ENCODE measurements around the gene ADAMTS16.

The ADAMTS16 gene

DNA sequence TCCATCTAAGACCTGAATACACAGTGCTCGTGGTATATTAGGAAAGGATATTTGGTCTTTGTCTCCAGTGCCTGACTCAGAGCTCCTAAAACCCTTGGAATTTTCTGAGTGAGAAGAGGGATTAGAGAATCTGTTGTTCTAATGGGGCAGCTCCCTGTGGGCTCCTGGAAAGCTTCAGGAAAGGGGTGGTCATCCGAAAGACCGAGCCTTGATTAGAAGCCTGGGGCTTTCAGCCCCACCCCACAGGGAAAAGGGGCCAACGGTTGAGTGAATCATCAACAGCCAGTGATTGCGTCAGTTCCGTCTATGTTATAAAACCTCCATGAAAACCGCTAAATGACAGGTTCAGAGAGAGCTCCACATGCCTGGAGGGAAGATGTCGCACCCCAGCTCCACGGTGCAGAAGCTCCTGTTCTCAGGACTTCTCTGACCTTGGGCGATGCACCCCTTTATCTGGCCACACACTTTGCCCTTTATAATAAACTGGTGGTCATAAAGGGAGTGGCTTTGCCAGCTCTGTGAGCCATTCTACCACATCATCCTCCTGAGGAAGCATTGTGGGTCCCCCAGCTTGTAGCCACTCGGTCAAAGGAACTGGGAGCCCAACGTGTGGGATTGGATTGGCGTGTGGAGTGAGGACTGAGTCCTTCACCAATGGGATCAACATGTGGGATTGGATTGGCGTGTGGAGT, 211.3 kb downstream of the ADAMTS16 start:
- Mint-ChIP-seq H3K36me3 (peaks cover 3% of the 10 kb centered on the region), H3K4me1 (ENCODE audit: low read depth) (peaks cover 13% of the 10 kb centered on the region), H3K4me3 (no peak overlapping the region), H3K27ac (no peak overlapping the region), H3K27me3 (no peaks in the 10 kb centered on the region), H3K9me3 (ENCODE audit: low read depth) (no peaks in the 10 kb centered on the region)

DNA sequence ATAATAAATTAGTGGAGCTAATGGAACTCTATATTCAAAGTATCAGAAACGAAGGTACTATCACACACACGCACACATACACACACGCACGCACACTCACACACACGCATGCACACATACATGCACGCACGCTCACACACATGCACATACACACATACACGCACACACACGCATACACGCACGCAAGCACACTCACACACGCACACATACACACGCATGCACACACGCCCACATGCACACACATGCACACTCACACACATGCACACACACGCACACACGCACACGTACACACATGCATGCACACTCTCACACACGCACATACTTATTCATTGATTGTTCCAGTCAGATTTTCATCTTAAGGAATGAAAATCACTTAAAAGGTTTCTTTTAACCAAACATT, 212.5 kb downstream of the ADAMTS16 start:
- Mint-ChIP-seq H3K27me3 (no peaks in the 10 kb centered on the region), H3K4me3 (no peak overlapping the region), H3K27ac (no peak overlapping the region), H3K4me1 (ENCODE audit: low read depth) (peaks cover 11% of the 10 kb centered on the region), H3K36me3 (peaks cover under 1% of the 10 kb centered on the region), H3K9me3 (ENCODE audit: low read depth) (no peaks in the 10 kb centered on the region)

DNA sequence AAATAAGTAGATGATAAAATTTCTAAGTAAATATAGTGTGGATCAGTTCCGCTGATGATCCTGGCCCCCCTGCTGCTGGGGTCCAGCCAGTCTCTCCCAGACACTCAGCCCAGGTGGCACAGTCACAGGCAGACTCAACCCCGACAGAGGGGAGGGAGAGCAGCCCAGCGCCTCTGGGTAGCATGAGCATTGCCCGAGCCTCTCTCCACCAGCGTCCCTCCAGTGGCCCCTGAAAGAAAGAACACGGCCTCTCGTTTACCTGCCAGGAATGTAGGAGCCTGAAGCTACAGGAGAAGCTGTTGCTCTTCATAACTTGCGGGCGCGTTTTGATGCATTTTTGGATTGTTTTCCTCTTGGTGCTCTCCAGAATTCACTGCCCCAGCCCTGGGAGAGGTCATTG, 213.6 kb downstream of the ADAMTS16 start:
- Mint-ChIP-seq H3K9me3 (ENCODE audit: low read depth) (no peaks in the 10 kb centered on the region), H3K27me3 (no peaks in the 10 kb centered on the region), H3K27ac (no peak overlapping the region), H3K4me3 (no peak overlapping the region), H3K36me3 (no peaks in the 10 kb centered on the region), H3K4me1 (ENCODE audit: low read depth) (peaks cover 4% of the 10 kb centered on the region)

DNA sequence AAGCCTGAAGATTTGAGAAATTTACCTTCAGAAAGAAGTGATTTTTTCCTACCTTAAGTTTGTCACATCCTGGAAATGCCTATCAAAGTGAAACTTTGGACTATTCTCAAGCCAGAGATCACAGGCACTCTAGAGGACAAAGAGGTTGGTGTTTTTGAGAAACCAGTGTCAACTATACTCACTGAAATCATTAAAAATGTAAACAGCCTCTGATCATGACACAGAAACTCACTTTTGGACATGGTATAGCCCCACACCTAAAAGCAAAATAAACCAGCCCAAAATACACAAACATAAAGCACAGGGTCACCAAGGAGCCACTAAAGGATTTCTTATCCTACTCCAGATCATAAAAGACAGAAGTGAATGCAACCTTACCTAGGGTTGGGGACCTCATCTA, 216.6 kb downstream of the ADAMTS16 start:
- H3K27me3 Mint-ChIP-seq: no peaks in the 10 kb centered on the region
- H3K9me3 Mint-ChIP-seq (ENCODE audit: low read depth): no peaks in the 10 kb centered on the region
- no peaks in the 10 kb centered on the region for H3K36me3 Mint-ChIP-seq
- no peak overlapping the region for H3K27ac Mint-ChIP-seq
- H3K4me3 Mint-ChIP-seq: no peak overlapping the region
- no peaks in the 10 kb centered on the region for H3K4me1 Mint-ChIP-seq (ENCODE audit: low read depth)

DNA sequence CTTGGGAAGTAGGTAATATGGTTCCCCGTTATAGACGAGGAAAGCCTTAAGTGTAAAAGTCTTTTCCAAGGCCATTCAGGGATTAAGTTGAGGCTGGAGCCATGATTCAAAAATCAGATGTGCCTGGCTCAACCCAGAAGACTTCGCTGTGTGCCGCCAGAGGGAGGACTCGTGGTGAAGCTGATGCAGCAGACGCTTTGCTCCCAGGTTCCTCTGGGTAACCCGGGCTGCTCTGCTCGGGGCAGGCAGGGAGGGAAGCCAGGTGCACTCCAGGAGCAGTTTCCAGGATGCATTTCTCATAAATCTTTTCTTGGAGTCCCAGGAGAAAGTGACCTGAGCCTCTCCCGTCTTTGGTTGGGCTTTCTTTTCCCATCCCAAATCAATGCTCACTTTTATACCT, 219.5 kb downstream of the ADAMTS16 start:
- Mint-ChIP-seq H3K27ac (no peak overlapping the region), H3K36me3 (no peaks in the 10 kb centered on the region), H3K27me3 (no peaks in the 10 kb centered on the region), H3K4me3 (no peak overlapping the region), H3K9me3 (ENCODE audit: low read depth) (no peaks in the 10 kb centered on the region), H3K4me1 (ENCODE audit: low read depth) (no peaks in the 10 kb centered on the region)

DNA sequence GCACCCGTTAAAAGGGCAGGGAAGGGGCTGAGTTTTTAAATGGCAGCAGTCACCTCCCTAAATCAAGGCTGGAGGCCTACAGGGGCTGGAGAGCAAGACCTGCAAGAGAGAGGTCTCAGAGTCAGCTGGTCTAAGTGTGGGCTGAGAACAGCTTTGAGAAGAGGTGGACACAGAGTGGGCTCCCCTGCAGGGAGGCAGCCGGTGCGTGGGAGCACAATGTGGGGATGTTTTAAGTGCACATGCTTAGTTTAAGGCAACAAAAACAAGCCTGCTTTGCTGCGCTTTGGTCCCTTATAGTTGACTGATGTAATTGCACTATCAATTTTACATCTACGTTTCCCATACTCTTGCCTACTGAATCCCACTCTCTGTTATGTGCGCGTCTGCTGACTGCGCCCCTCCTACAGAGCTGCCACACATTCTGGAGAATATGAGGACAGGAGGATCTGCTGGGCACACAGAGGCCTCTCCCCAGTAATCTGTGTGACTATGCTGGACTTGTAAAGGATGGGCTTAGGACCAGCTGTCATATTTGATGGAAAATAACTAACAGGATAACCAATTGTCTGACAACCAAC, 220.3 kb downstream of the ADAMTS16 start:
- Mint-ChIP-seq H3K27me3 (no peaks in the 10 kb centered on the region), H3K27ac (no peak overlapping the region), H3K9me3 (ENCODE audit: low read depth) (no peaks in the 10 kb centered on the region), H3K36me3 (no peaks in the 10 kb centered on the region), H3K4me3 (no peak overlapping the region), H3K4me1 (ENCODE audit: low read depth) (no peaks in the 10 kb centered on the region)

DNA sequence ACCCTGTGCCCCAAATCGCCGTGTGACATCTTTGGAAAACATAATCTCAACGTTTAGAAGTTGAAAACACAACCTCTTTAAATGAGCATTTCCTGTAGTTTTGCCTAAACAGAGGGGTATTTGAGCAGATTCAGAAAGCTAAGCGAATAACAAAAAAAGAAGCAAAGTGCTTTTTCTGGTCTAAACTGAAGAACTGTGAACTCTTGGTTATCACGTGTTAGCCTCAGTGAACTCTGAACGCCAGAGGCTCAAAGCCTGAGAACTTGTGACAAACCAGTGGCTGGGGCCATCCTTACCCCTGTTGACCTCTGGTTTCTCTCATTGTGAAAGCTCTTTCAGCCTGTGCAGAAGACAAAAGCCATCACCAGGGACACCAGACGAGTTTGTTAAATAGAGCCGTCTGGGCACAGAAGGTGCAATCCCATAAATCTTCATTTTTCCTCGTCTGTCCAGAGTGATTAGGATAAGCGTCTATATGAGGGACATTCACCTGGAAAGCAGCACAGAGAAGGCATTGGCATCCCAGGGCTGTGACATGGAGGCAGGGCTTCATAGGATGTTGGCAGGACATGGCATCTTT, 220.9 kb downstream of the ADAMTS16 start:
- no peaks in the 10 kb centered on the region for H3K9me3 Mint-ChIP-seq (ENCODE audit: low read depth)
- no peak overlapping the region for H3K4me3 Mint-ChIP-seq
- no peaks in the 10 kb centered on the region for H3K4me1 Mint-ChIP-seq (ENCODE audit: low read depth)
- H3K36me3 Mint-ChIP-seq: no peaks in the 10 kb centered on the region
- H3K27ac Mint-ChIP-seq: no peak overlapping the region
- H3K27me3 Mint-ChIP-seq: no peaks in the 10 kb centered on the region

DNA sequence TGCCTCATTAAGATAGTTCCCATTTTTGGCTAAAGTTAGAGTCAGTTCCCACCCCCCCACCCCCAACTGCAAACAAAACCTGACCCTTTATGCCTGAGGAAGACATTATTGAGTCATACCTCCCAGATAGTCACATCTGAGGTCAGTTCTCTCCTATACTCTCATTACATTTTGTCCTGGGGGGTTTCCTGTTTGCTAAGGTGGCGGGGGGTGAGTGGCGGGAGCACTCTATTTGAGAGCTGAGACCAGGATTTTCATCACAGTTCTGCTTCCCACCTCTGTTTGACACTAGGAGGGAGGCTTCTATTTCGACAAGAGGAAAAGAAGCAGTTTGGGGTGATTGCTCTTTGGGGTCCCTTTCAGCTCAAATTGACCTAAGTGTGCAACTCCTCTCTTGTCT, 222.9 kb downstream of the ADAMTS16 start:
- Mint-ChIP-seq H3K4me3 (no peak overlapping the region), H3K9me3 (ENCODE audit: low read depth) (no peaks in the 10 kb centered on the region), H3K27ac (no peak overlapping the region), H3K27me3 (no peaks in the 10 kb centered on the region), H3K4me1 (ENCODE audit: low read depth) (no peaks in the 10 kb centered on the region), H3K36me3 (peaks cover 4% of the 10 kb centered on the region)

DNA sequence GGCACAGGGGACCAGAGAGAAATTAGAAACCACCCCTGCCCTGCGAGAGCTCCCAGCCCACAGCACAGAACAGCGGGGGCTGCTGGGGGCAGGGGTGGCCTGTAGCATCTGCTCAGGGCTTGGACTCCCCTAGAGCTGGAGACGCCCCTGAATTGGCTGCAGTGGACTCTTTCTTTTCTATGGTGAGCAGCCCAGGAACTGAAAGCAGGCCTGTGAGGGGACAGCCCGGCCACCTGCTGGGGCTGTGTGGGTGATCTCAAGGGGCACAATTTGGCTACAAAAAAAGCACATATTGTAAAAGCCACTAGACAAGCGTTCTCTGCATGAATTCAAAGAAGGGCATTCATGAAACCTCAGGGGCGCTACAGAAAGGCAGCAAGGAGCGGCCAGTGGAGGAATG, 224.8 kb downstream of the ADAMTS16 start:
- Mint-ChIP-seq H3K27ac (no peak overlapping the region), H3K4me3 (no peak overlapping the region), H3K9me3 (ENCODE audit: low read depth) (no peaks in the 10 kb centered on the region), H3K27me3 (no peaks in the 10 kb centered on the region), H3K36me3 (peaks cover 4% of the 10 kb centered on the region), H3K4me1 (ENCODE audit: low read depth) (no peaks in the 10 kb centered on the region)

DNA sequence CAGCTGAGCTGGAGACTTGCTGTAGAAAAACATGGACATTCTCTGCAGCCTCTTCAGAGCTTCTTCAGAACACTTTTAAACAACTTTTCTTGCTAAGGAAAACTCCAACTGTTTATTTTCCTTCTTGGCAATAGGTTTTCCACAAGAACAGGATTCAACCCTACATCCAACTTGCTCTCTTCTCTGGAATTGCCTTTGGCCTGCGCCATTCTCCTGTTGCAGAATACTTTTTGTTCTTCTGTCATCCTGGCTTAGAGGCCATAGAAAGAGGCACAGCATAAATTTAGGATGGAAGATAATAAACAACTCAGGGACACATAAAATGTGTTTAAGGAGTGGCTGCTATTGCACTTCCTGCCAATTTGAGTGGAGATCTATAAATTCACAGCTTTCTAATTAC, 227.6 kb downstream of the ADAMTS16 start:
- Mint-ChIP-seq H3K9me3 (ENCODE audit: low read depth) (no peaks in the 10 kb centered on the region), H3K27ac (no peak overlapping the region), H3K4me1 (ENCODE audit: low read depth) (no peaks in the 10 kb centered on the region), H3K36me3 (peaks cover 6% of the 10 kb centered on the region), H3K4me3 (no peak overlapping the region), H3K27me3 (no peaks in the 10 kb centered on the region)

DNA sequence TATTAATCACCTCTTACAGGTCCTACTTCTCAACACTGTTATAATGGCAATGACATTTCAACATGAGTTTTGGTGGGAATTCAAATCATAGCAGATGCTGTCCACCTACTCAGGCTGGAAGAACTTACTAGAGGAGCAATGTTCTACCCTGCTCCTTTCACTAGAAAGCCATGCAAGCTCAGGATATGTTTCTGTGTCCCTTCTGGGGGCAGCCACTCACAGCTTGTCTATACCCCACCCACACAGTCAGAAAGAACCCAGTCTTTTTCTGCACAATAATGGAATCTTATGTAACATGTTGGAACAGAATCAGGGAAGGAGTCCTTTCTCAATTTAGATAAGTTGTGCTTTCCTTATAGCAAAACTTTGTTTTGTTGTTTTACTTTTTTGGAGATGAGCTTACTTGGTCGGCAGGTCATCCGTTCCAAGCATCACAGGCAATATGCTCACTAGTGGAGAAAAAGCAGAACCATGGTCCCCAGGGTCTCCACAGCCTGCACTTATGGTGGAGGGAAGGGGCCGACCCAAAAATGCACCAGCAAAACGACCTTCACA, 229.0 kb downstream of the ADAMTS16 start:
- H3K9me3 Mint-ChIP-seq (ENCODE audit: low read depth): no peaks in the 10 kb centered on the region
- H3K4me3 Mint-ChIP-seq: no peak overlapping the region
- no peak overlapping the region for H3K27ac Mint-ChIP-seq
- no peaks in the 10 kb centered on the region for H3K4me1 Mint-ChIP-seq (ENCODE audit: low read depth)
- peaks cover 6% of the 10 kb centered on the region for H3K36me3 Mint-ChIP-seq
- H3K27me3 Mint-ChIP-seq: no peaks in the 10 kb centered on the region
